ENCODE measurements around the gene FRMD1.

The FRMD1 gene

GRCh38 chr6:168078943-168079405 is at the start of gene FRMD1:
Gene FRMD1, minus strand, starts transcription at chr6:168079212. Its CDS starts 118 bp downstream, at chr6:168079094.
- no peak for DNase-seq

GRCh38 chr6:168128006-168128630 is 49.1 kb upstream of the FRMD1 start:
- DNase-seq = no peak

GRCh38 chr6:168127384-168127868 is 48.4 kb upstream of the FRMD1 start:
- no peak for DNase-seq

GRCh38 chr6:168126566-168127383 is 47.8 kb upstream of the FRMD1 start:
- DNase-seq = no peak

DNA sequence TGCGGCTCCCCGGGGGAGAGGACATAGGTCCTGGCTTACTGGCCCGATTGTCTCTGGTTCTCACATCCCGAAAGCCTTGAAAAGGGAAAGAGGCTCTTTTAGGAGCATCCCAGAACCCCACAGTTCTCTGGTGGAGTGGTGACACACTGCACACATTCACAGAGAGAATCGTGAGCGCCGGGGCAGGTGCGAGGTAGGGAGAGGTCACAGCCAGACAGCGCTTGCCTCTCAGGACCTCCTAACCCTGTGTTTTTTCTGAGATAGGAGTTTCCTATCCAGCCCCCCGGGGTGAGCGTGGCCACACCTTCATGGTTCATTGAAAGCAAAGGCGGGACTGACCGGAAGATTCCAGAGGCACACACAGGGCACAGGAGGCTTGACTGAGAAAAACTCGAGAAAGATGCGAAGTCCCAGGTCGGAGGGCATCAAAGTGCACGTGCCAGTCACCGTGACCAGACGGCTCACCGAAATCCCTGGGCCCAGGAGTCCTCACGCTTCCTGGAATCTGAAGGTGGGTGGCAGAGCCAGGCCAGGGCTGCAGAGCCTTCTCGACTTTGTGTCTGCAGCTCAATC is 46.5 kb upstream of the FRMD1 start:
- DNase-seq = no peak

- DNase-seq = no peak
Observed at GRCh38 chr6:168124921-168125320, 45.9 kb upstream of the FRMD1 start.

- no peak for DNase-seq
Observed at GRCh38 chr6:168124158-168124557, 45.1 kb upstream of the FRMD1 start.

GRCh38 chr6:168123165-168123911 is 44.3 kb upstream of the FRMD1 start:
- DNase-seq = no peak

DNA sequence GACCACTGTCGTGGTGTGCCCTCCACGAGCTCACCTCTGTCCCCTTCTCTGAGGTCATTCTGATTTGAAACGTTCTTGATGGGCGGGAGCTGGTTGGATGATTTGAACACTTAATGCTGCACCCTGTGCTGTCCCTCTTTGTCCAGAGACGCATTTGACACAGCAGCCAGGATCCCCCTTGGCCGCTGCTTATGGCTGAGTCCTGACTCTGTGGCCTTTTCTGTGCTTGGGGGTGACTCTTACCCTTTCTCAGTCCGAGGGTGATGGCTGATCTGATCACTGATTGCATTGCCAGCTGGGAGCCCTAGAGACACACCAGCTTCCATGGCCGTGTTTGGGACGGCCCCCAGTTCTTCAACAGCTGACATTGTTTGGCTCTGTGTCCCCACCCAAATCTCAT is 43.5 kb upstream of the FRMD1 start:
- no peak for DNase-seq

DNA sequence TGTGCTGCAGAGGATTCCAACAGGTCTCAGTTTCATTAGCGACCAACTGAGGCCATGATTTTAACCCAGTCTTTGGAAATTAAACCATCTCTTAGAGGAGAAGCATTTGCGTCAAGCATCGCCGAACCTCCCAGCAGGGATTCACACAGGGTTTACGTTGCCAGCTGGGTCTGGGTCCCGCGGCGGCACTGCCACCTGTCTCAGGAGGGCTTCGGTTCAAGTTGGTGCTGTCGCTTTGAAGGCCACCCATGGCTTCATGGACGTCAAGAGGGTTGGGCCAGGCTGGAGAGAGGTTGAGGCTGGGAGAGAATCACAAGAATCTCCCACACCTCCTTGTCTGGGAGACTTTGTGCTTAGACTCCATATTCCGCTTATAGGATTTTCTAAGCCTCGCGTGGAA is 43.0 kb upstream of the FRMD1 start:
- DNase-seq = no peak

- no peak for DNase-seq
Observed at GRCh38 chr6:168121303-168121665, 42.3 kb upstream of the FRMD1 start.

GRCh38 chr6:168120390-168121302 is 41.6 kb upstream of the FRMD1 start:
- peak in 1 of 2 experiments; percentile 0 for DNase-seq

GRCh38 chr6:168119539-168119938 is 40.5 kb upstream of the FRMD1 start:
- no peak for DNase-seq

- no peak for DNase-seq
Observed at GRCh38 chr6:168118935-168119334, 39.9 kb upstream of the FRMD1 start.

DNA sequence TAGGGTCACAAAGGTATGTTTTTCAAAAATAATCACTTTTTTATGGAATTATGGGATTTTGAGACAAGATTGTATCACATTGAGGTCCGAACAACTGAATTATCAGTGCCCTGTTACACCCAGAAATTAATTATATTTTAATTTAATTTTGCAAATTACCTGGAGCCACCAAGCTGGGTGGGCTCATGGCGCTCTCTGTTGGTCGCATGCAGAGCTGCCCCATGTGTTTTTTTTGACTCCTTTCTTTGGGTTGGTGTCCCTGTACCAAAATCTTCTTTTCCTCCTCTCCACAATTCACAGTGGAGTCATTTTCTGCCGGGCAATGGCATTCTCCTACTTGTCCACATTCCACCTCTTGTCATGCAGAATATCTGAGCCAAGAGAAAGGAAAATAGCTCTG is 38.9 kb upstream of the FRMD1 start:
- no peak for DNase-seq

DNA sequence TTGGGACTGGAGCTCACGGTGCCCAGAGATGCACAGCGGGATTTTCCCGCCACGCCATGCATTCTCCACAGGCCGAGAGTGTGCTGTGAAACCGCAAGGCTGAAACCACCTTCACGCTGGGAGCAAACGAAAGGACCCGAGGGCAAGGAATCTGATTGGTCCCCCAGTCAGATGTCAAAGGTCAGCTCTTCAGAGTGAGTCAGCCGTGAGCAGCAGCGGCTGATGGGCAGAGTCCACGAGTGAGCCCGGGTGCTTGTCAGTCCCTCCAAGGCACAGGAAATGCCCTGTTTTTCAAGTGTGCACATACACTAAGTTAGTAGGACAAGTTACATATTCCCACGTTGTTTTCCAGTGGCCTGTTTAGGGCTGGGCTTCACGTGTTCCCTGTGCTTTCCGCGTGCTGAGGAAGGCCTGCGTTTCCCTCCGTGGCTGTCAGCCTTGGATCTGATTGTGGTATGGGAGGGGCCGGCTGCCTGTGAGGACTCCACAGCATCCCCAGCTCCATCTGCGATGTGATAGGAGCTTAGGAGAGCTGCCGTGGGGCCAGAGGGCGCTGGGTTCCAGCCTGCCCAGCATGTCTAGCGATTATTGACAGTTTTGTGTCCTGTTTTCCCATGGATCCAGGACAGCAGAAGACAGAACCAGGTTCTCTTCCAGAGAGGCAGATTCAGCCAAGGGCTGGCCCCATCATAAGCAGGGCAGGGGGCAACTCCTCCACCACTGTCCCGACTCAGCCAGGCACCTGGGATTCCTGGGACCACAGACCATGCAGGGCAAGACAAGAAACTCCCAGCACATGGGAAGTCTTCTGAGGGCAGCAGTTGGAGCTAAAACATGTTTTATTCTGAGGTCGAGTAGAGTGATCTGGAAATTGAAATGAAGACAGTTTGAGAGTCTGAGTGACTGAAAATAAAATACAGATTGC is 38.2 kb upstream of the FRMD1 start:
- no peak for DNase-seq

DNA sequence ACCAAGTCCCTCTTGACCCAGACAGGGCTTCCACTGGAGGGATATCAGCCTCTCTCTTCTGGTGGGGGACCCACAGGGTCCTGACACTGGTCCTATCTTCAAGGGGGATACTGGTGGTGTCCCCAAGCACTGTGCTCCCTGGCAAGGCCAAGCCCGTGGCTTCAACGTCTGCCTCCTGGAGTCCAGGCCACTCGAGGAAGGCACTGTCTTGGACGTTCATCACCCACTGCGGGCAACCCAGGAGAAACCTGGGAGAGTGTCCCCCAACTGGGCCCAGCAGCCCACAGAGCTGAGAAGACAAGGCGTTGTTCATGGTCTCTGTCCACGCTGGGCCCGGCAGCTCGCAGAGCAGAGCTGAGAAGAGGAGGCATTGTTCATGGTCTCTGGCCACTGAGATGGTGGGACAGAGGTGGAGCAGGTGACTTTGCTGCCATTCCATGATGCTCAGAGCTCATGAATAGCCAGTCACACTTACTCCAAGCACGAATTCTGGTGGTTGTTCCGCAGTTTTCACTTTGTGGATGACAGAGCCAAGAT is 37.5 kb upstream of the FRMD1 start:
- DNase-seq = no peak

DNA sequence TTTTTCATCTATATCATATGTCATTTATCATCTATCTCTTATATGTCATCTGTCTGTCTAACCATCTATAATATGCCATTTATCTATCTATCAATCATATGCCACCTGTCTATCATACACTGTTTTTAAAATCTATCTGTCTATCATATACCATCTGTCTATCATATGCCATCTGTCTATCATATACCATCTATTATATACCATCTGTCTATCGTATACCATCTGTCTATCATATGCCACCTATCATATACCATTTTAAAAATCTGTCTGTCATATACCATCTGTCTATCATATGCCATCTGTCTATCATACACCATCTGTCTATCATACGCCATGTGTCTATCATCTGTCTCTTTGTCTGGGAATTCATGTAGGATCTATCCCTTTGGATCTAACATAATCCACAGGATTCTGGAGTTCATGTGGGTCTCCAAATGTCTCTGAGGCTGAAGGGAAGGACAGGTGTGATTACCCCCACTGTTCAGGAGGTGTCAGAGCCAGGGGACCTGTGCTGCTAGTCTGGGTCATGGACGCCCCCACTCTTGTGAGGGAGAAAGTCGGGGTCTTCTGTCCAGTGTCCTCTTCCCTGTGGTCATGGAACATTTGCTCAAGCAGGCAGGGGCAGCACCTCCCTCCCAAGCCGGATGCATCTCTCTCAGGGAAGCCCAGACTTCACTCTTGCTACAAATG is 36.9 kb upstream of the FRMD1 start:
- no peak for DNase-seq

DNA sequence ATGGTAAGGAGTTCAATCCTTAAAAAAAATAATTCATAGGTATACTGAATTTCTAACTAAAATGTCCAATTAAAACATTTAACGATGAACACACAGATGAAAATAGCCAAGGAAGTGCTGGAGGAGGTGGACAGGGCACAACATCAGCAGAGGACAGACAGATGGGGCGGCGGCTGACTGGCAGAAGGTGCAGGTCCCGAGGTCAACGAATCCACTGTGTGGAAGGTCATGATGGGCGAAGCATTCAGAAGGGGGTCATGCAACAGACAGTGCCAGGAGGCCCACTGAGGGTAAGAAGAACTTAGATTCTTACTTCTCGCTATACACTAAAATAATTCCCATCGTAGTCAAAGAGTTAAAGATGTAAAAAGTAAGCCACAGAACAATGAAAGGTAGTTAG is 34.2 kb upstream of the FRMD1 start:
- DNase-seq = no peak

DNA sequence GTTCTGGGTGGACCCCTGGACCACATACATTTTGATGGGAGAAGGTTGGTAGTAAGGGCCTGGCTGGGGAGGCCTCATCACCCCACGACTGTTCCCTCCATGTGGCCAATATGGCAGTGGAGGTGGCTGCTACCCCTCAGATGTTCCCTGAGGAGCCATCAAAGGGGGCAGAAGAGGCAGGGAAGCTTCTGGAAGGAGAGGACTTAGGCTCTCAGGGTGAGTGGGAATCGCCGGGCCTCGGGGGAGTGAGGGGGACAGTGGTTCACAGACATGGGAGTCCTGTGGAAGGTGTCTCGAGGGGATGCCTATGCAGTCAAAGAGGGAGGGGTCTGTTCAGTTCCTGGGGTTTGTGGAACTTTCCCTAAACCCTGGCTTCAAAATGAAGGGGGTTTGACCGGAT is 32.9 kb upstream of the FRMD1 start:
- no peak for DNase-seq

All from stimulated activated CD4-positive, alpha-beta T cell treated with anti-CD3 and anti-CD28 coated beads, Interleukin-4, amount 100 ng/mL, for 4 hours (primary cell).